Type B pancreatic cell (in vitro differentiated cells): ENCODE data around the gene YIPF4. TPM values are rescaled to one million over a fixed set of nuclear protein-coding genes. Genes with fewer than 3 reads are reported as not detected.
"Not testable (repeated sequence)": the region's sequence is repeated elsewhere in the genome, so short reads cannot be mapped to it uniquely, and the experiment has no call there.

Source experiments
- DNase-seq: peaks from one replicate; pipeline ENCODE4 v3.0.0; 2021; ENCODE audit warnings: mixed read lengths; ENCODE audit not compliant: unreplicated experiment; ENCODE audit errors: extremely low spot score
- H3K27ac Mint-ChIP-seq: 2 replicates; pipeline ENCODE4 v1.8.0; 2021; ENCODE audit warnings: mild to moderate bottlenecking, mixed read lengths
- H3K27me3 Mint-ChIP-seq: 2 replicates; pipeline ENCODE4 v1.8.0; 2021; ENCODE audit warnings: mixed read lengths
- H3K36me3 Mint-ChIP-seq: 2 replicates; pipeline ENCODE4 v1.8.0; 2021; ENCODE audit warnings: mixed read lengths
- H3K4me1 Mint-ChIP-seq: one replicate; pipeline ENCODE4 v1.8.0; 2021; ENCODE audit warnings: mixed read lengths; ENCODE audit not compliant: unreplicated experiment
- H3K4me3 Mint-ChIP-seq: 2 replicates; pipeline ENCODE4 v1.8.0; 2021; ENCODE audit warnings: mild to moderate bottlenecking, mixed read lengths
- H3K9me3 Mint-ChIP-seq: 2 replicates; pipeline ENCODE4 v1.8.0; 2021; ENCODE audit warnings: mixed read lengths
- total RNA-seq: library from RNA; stranded (reverse); gene quantifications from 2 replicates; pipeline ENCODE4 v1.2.1, GENCODE V29; 2021; ENCODE audit warnings: low replicate concordance
- TF ChIP-seq, protein P1 (sequence below): fragments of 200-600 bp; sonication (generic); conservative IDR thresholded peaks from 2 replicates; pipeline ENCODE4 v1.5.0; 2021; ENCODE audit warnings: antibody characterized with exemption, mild to moderate bottlenecking

The YIPF4 gene
- total RNA-seq, 1 donor from 2014 or later: 46.1 TPM

DNA sequence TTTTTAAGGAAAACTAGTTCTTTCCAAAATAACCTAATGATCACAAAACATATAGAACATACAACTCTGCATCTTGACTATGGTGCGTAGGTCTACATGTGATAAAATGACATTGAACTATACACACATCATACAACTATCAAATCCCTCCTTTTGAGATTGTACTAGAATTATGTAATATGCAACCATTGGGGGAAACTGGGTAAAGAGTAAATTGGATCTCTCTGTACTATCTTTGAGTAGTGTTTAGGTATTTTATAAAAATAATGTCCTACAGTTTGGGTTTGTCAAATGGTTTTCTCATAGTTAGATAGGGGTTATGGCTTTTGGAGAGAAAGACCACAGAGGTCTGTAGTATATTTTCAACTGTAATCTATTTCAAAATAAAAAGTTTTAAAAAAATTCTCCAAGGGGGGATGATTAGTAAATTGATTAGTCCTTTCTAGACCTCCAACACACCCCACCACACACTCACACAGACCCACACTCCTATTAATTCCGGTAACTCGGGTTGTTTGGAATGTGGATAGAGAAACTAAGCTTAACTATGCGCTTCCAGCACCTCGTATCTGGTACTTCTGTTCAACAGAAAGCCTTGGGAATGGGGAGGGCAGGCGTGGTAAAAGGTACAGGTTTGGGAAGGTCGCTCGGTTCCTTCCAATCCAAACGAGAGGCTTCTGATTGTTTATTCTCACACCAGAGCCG lies 78.4 kb downstream of the YIPF4 start:
- H3K4me3 Mint-ChIP-seq: peak overlapping the region; percentile 92
- no peaks in the 10 kb centered on the region for H3K9me3 Mint-ChIP-seq
- H3K36me3 Mint-ChIP-seq: no peaks in the 10 kb centered on the region
- TF ChIP-seq, protein P1, sequence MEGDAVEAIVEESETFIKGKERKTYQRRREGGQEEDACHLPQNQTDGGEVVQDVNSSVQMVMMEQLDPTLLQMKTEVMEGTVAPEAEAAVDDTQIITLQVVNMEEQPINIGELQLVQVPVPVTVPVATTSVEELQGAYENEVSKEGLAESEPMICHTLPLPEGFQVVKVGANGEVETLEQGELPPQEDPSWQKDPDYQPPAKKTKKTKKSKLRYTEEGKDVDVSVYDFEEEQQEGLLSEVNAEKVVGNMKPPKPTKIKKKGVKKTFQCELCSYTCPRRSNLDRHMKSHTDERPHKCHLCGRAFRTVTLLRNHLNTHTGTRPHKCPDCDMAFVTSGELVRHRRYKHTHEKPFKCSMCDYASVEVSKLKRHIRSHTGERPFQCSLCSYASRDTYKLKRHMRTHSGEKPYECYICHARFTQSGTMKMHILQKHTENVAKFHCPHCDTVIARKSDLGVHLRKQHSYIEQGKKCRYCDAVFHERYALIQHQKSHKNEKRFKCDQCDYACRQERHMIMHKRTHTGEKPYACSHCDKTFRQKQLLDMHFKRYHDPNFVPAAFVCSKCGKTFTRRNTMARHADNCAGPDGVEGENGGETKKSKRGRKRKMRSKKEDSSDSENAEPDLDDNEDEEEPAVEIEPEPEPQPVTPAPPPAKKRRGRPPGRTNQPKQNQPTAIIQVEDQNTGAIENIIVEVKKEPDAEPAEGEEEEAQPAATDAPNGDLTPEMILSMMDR: no peak
- no peak for DNase-seq
- H3K27me3 Mint-ChIP-seq: no peaks in the 10 kb centered on the region
- peak overlapping the region; percentile 68 for H3K27ac Mint-ChIP-seq
- H3K4me1 Mint-ChIP-seq: peaks cover 25% of the 10 kb centered on the region

DNA sequence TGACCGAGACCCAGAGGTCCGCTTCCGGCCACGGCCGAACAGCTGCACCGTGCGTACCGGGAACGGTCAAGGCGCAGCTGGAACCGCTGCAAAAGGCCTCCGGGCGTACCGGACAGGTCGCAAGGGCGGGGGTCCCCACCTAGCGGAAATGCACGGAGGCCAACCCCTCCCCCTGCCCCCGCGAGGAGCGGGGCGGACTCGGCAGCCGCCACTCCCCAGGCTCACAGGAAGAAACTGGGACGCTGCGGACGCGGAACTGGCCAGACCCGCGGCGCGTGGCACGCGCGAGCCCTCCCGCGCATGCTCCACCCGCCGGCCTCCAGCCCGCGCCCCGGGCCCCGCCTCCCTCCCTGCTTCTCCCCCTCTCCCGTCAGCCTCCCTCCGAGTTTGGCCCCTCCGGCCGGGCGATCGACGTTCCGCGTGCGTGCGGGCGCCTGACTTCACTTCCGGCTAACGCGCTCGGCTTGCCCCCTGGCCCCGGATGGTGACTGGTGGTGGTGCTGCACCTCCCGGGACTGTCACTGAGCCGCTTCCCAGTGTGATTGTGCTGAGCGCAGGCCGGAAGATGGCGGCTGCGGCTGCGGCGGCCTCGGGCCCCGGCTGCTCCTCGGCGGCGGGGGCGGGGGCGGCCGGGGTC lies 79.1 kb downstream of the YIPF4 start, which contains the start of gene BIRC6:
Gene BIRC6 (plus strand): TSS at position 343 of the 637 bp plus-strand sequence. CDS start 139 bp downstream, at position 482.
- DNase-seq: peak; percentile 98
- Mint-ChIP-seq H3K36me3 (peaks cover 5% of the 10 kb centered on the region), H3K9me3 (no peaks in the 10 kb centered on the region), H3K27me3 (no peaks in the 10 kb centered on the region), H3K27ac (peak within 1 kb of the TSS; percentile 68), H3K4me3 (peak within 1 kb of the TSS; percentile 92), H3K4me1 (peaks cover 25% of the 10 kb centered on the region)
- TF ChIP-seq, protein P1: no peak

DNA sequence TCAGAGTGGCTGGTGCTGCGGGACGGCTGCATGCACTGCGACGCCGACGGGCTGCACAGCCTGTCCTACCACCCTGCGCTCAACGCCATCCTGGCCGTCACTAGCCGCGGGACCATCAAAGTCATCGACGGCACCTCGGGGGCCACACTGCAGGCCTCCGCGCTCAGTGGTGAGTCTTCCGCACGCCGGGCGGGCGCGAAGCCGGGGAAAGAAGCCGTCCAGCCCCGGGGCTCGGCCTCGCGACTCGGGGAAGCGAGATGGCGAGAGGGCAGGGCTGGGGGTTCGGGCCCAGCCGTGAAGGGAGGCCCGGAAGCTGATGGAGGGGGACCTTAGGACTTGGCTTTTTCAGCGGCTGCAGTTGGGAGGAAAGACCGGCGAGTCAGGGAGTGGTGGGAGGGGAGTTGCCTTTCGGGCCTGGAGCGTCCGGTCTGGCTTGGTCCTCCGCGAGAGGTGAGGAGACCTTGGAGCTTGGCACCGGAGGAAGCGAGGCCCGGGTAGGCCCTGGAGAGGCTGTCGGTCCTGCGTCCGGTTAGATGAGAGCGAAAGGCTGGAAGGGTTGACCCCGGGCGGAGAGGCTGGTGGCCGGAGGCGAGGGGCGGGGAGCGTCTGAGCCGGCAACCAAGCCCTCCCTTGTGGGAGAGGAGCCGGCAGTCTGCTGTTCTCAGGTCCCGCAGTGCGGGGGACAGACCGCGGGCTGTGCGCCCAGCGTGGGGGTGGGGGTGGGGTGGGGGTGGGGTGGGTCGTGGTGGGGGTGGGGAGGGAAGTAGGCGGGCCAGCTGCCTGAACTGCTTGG lies 79.8 kb downstream of the YIPF4 start:
- no peaks in the 10 kb centered on the region for H3K9me3 Mint-ChIP-seq
- H3K4me1 Mint-ChIP-seq: peaks cover 25% of the 10 kb centered on the region
- DNase-seq: no peak
- no peaks in the 10 kb centered on the region for H3K27me3 Mint-ChIP-seq
- H3K27ac Mint-ChIP-seq: peak overlapping the region; percentile 68
- peak overlapping the region; percentile 90 for H3K4me3 Mint-ChIP-seq
- peaks cover 6% of the 10 kb centered on the region for H3K36me3 Mint-ChIP-seq
- TF ChIP-seq, protein P1: no peak

DNA sequence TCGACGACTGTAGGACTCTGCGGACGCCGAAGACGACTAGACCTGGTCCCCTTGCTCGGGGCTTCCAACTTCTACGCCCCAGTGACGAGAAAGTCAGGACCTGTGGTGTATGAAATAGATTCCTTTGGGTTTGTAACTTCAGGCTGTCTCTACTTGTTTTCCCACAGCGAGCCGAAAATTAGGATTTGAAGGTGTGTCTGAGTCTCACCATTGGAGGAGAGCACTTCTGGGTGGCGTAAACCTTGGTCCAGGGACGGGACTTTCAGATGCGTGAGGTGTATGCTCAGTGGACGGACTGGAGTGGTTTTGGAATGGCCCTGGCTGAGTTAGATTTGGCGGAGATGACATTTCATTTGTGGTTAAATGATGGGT lies 80.4 kb downstream of the YIPF4 start:
- H3K36me3 Mint-ChIP-seq: peaks cover 6% of the 10 kb centered on the region
- no peak for DNase-seq
- TF ChIP-seq, protein P1: no peak
- H3K4me3 Mint-ChIP-seq: peak overlapping the region; percentile 90
- H3K27me3 Mint-ChIP-seq: no peaks in the 10 kb centered on the region
- H3K27ac Mint-ChIP-seq: peak overlapping the region; percentile 68
- no peaks in the 10 kb centered on the region for H3K9me3 Mint-ChIP-seq
- H3K4me1 Mint-ChIP-seq: peaks cover 25% of the 10 kb centered on the region

DNA sequence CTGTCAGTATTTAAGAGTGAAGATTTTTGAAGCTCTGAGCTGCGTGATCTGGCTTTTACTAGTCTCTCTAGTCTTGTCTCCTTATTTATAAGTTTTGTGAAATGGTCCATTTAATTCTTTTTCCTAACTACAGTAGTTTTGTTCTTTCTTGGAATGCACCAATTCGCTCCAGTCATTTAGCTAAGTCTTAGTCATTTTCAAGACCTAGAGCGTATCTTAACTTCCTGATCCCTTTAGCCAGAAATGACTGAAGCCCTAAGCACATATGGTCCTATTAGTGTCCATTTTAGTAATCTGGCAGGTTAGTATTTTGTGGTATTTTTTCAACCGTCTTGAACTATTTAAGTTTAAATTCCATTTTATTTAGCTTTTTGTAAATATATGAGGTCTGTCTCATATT lies 82.7 kb downstream of the YIPF4 start:
- Mint-ChIP-seq H3K4me3 (peak overlapping the region; percentile 35), H3K9me3 (no peaks in the 10 kb centered on the region), H3K36me3 (peaks cover 6% of the 10 kb centered on the region), H3K4me1 (peaks cover 27% of the 10 kb centered on the region), H3K27ac (peak overlapping the region; percentile 45), H3K27me3 (no peaks in the 10 kb centered on the region)
- TF ChIP-seq, protein P1: no peak
- no peak for DNase-seq

DNA sequence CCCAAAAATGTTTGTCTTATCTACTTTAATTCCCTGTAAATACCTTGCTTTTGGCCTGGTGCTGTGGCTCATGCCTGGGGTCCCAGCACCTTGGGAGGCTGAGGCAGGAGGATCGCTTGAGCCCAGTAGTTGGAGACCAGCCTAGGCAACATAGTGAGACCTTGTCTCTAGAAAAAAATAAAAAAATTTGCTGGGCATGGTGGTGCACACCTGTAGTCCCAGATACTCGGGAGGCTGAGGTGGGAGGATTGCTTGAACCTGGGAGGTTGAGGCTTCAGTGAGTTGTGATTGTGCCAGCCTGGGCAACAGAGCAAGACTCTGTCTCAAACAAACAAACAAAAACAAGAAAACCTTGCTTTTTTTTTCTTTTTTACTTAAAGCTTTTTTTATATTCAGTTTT lies 85.3 kb downstream of the YIPF4 start:
- not testable (repeated sequence) for H3K27ac Mint-ChIP-seq, H3K4me3 Mint-ChIP-seq, H3K27me3 Mint-ChIP-seq, DNase-seq, H3K9me3 Mint-ChIP-seq
- Mint-ChIP-seq H3K36me3 (peaks cover 10% of the 10 kb centered on the region), H3K4me1 (peaks cover 32% of the 10 kb centered on the region)
